Measurements from ENCODE around the gene ADAMTSL1.

ADAMTSL1 gene

GRCh38 chr9:18819418-18819817, 345.5 kb downstream of the ADAMTSL1 start:
- no peak for DNase-seq (ENCODE audit: low read depth)

DNA sequence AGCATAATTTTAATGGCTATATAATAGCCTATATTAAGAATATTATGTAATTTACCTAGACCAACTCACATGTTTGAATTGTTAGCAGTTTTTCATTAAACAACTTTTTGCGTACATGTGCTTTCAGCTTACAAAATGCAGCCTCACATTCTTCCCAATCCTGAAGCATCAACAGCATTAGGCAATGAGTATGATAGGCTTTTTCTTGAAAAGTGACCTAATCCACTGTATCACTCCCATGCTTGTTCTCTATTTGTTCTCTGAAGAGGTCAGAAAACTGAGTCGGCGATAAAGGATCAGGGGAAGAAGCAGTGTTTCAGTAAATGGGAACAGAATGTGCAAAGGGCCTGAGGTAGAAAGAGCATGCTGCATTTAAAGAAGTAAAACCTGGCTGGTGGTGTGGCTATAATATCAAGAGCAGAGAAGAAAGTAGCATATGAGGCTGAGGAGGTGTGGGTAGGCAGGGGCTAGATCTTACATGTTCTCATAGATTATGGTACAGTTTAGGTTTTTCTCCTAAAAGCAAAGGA, 346.7 kb downstream of the ADAMTSL1 start:
- DNase-seq (ENCODE audit: low read depth) = no peak

- DNase-seq (ENCODE audit: low read depth) = no peak
Observed at GRCh38 chr9:18821788-18822187, 347.8 kb downstream of the ADAMTSL1 start.

GRCh38 chr9:18822850-18823249, 348.9 kb downstream of the ADAMTSL1 start:
- no peak for DNase-seq (ENCODE audit: low read depth)

DNA sequence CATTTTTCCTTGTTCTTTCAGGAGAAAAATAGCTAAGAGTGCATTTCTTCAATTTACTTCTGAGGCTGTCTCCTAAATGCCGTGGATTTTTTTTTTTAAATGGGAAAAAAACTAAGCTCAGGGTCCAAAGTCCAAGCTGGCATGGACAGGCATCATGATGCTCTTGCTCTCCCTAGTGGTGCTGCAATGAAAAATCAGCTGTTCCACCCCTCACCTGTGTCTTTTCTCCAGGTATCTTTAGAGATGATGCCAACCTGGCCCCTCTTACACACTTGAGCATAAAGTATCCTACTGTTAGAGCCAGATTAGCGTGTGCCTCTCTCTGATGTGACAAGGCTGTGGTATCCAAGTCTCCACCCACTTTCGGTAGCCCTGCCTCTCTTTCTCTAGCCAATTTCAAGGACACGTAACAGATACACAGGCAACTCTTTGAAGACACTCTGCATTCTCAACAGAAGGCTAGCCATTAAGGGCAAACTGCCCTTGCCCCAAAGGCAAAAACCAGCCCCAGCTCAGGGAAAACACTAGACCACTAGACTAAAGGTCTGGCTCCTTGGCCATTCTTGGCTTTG, 350.2 kb downstream of the ADAMTSL1 start:
- DNase-seq (ENCODE audit: low read depth) = no peak

DNA sequence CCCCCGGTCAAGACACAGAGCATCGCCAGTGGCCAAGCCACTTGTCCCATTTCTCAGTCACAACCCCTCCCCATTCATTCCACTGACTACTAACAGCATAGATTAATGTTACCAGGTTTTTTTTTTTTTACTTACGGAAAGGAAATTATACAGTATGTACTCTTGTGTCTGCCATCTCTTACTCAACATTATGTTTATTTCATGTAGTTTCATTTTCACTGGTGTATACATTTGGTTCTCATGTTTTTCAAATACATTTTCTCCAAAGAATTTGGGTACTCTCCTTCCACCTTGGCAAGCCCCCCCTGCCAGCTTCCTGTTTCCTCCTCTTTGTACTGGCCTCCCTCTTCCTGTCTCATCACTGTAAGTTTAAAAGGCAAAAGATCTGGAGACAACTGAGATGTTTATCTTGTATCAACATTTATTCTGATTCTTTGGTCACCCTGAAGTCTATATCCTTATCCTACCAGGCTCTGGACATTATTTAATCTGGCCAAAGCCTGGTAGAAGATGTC, 351.8 kb downstream of the ADAMTSL1 start:
- DNase-seq (ENCODE audit: low read depth) = no peak

DNA sequence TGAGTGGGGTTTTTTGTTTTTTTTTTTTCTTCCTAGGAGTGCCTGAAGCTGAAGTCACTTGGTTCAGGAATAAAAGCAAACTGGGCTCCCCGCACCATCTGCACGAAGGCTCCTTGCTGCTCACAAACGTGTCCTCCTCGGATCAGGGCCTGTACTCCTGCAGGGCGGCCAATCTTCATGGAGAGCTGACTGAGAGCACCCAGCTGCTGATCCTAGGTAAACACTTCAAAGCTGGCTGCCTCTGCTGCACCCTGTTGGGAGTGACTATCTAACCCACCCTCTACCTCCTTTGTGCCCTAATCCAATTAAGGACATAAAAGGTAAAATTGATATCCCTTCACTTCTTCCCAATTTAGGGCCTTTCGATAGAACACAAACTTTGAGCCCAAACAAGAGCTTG, 352.3 kb downstream of the ADAMTSL1 start:
- no peak for DNase-seq (ENCODE audit: low read depth)

DNA sequence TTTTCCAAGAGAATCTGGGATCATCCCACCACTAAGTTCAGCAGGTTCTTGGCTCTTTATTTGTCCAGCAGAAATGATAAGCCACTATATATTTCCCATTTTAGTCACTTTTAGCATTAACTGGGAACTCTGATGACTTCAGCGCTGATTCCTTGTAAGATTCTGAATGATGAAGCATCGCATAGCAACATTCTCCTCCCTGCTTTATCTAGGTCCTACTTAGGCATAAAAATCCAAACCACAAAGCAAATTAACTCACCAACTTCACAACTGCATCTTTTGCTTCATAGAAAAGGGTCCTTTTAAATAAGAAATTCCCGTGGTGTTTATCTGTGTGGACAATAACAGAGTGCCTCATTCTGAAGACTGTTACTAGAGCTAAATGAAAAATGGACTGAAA, 355.1 kb downstream of the ADAMTSL1 start:
- DNase-seq (ENCODE audit: low read depth) = no peak

- no peak for DNase-seq (ENCODE audit: low read depth)
Observed at GRCh38 chr9:18829873-18830272, 355.9 kb downstream of the ADAMTSL1 start.

DNA sequence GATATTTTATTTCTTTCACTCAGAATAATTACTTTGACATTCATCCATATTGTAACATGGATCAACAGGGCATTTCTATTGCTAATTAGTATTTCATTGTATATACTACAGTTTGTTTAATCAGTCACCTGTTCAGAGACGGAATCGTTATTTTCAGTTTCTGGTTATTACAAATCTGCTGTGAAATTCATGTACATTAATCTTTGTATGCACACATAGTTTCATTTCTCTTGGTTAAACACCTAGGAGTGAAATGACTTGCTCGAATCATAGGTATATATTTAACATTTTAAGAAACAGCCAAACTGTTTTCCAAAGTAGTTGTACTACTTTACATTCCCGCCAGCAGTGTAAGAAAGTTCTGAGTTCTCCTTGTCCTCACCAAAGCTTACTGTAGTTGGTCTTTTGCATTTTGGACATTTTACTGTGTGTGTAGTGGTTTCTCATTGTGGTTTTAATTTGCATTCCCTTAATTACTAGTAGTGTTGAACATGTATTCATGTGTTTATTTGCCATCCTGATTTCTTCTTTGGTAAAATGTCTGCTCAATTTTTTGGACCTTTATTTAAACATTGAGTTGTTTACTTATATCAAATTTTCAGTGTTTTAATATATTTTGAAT, 360.9 kb downstream of the ADAMTSL1 start:
- DNase-seq (ENCODE audit: low read depth) = no peak

DNA sequence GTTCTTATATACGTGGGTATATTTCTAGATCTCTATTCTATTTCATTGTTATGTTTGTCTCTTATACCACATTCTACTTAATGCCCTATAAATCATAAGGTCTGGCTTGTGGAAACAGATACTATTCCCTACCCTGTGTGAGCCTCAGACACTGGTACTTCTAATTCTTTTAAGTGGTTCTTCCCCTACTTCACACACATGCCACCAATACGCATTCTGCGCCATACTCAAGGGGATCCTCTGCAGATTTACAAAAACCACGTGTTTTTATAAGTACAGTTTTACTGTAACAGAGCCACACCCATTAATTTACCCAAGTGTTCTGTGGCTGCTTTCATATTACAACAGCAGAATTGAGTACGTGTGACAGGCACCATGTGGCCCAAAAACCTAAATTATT, 363.4 kb downstream of the ADAMTSL1 start:
- no peak for DNase-seq (ENCODE audit: low read depth)

DNA sequence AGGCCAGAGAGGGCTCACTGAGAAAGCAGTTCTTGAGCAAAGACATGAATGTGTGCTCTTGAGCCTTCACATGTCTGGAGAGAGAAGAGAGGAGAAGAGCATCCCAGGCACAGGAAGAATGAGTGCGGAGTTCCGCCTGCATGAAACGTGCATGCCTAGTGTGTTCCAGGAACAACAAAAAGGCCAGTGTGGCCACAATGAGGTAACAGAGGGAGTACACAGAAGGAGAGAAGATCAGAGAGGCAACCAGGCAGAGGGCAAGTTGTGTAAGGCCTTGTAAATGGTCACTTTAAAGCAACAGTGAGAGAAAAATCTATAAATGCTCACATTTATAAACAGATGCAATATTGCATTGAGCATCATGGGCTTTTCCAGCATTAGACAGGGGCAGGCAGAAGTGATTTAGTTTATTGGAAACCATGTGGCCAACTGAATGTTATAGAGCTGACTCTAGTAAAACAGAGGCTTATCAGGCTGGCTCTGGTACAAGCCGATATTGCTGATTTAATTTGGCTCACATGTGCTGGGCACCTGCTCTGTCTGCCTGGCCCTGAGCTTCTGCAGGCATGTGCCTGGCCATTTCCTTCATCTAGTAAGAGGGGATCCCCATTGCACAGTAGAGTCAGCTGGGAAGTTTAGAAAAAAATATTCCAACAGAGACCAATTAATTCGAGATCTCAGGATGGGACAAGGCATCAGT, 373.8 kb downstream of the ADAMTSL1 start:
- no peak for DNase-seq (ENCODE audit: low read depth)

DNA sequence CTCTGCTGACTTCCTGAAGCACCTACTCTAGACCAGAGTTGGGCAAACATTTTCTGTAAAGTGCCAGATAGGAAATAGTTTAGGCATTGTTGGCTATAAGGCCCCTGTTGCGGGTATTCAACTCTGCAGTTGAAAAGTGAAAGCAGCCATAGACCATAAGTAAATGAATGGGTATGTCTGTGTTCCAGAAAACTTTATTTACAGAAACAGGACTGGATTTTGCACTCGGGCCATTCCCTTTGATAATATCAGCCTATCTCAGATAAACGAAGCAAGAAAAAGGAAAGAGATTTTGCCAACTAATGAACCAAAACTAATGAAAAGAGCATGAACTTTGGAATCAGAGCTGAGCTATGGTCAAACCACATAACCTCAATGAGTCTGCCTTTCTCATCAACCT, 374.7 kb downstream of the ADAMTSL1 start:
- no peak for DNase-seq (ENCODE audit: low read depth)

GRCh38 chr9:18849270-18849669, 375.3 kb downstream of the ADAMTSL1 start:
- no peak for DNase-seq (ENCODE audit: low read depth)

GRCh38 chr9:18849890-18850677, 376.1 kb downstream of the ADAMTSL1 start:
- no peak for DNase-seq (ENCODE audit: low read depth)

GRCh38 chr9:18851069-18851795, 377.3 kb downstream of the ADAMTSL1 start:
- DNase-seq (ENCODE audit: low read depth) = no peak

GRCh38 chr9:18855656-18856055, 381.7 kb downstream of the ADAMTSL1 start:
- DNase-seq (ENCODE audit: low read depth) = no peak

DNA sequence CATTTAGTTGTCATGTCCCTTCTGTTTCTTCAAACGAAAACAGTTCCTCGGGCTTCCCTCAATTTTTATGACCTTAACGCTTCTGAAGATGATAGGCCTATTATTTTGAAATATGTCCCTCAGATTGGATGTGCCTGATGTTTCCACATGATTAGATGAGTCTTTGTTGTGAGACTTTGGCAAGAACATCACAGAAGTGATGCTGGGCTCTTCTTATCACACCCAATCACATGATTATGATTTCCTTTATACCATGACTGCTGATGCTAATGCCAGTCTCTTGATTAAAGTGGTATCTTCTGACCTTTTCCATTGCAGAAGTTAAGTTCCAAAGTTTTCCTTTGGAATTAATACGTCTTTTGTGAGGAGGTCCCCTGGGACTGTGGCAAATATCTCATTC, 383.4 kb downstream of the ADAMTSL1 start:
- DNase-seq (ENCODE audit: low read depth) = no peak

- DNase-seq (ENCODE audit: low read depth) = no peak
Observed at GRCh38 chr9:18857769-18858168, 383.8 kb downstream of the ADAMTSL1 start.

DNA sequence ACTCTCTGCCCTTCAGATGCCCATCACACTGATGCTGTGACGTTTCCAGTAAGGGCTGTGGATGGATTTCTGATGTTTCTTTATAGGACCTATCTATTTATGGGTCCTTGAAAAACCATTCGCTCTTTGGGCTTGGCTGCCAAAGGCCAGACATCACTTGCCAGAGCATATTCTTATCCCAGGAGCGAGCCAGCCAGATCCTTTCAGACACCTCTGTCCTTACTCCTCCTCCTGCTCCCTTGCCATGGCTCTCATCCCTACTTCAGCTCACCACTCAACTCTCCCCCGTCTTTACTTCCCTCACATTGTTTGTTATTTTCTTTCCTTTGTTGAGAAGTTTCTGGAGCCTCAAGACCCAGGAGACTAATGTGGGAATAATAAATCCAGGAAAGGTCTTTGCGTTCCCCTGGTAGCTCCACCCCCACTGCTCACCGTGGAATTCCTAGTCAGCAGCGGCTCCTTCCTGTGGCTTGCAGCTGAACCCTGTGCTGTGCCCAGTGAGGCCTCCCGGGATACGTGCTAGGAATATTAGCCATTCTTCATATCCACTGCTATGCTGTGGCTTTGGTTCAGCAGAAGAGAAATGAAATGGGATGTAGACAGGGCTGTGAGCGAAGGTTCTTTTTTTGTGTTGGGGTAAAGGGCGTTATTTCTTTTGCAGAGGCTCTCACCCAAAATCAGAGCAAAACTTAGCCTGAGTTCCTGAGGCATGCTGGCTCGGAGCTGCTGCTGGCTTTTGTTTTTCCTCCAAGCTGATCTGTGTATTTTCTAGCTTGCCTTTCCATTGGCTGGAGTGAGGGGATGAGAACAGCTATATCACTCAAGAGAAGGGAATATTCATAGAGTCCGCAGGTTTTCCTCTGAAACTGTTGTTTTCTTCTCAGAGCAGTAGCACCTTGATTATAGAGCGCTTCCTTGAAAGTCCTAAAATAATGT, 387.9 kb downstream of the ADAMTSL1 start:
- DNase-seq (ENCODE audit: low read depth) = no peak

- DNase-seq (ENCODE audit: low read depth) = no peak
Observed at GRCh38 chr9:18863791-18864190, 389.8 kb downstream of the ADAMTSL1 start.
